HCT116 (cell line): ENCODE results near the gene DAP. TPM values are rescaled to one million over a fixed set of nuclear protein-coding genes. Genes with fewer than 3 reads are reported as not detected.

Experiments
- ATAC-seq: fragments of 200-7000 bp; cut with Tn5 transposase; 2 replicates; pipeline ENCODE4 v1.9.1; 2020; ENCODE audit warnings: mild to moderate bottlenecking, moderate library complexity
- BruUV-seq: library from RNA; stranded (reverse); fragments of 400-500 nt; replicated peaks from 2 replicates; lab custom pipeline; 2021; lab: Mats Ljungman, UMichigan
- CTCF ChIA-PET: fragments of 300-600 bp; sonication (Branson Sonifier 250); formaldehyde crosslinking; loops from one replicate; lab custom pipeline; 2021; ENCODE audit warnings: antibody characterized with exemption; lab: Charles Lee
- POLR2A ChIA-PET: fragments of 300-600, 350-600 bp; sonication (Branson Sonifier 250); formaldehyde crosslinking; loops from one replicate; lab custom pipeline; 2021; ENCODE audit warnings: antibody characterized with exemption; lab: Charles Lee
- RAD21 ChIA-PET, 2 experiments: fragments of 300-600 bp; sonication (Branson Sonifier 250); formaldehyde crosslinking; loops; one replicate each; lab custom pipeline; 2023; ENCODE audit warnings: low total read pairs in 2 of 2; ENCODE audit not compliant: uncharacterized antibody in 2 of 2, unreplicated experiment in 2 of 2, low non-redundant PET in 1 of 2; lab: Charles Lee
- DNase-seq: peaks from one replicate; pipeline ENCODE4 v3.0.0-alpha.2; 2010; ENCODE audit warnings: low read depth, low spot score
- H2AFZ ChIP-seq: fragments of 200-600 bp; shearing (Covaris generic), sonication (generic); 2 replicates; pipeline ENCODE4 v1.6.1; 2017; ENCODE audit warnings: low read depth, mixed run types, mixed read lengths, antibody characterized with exemption, low read length; ENCODE audit not compliant: poor library complexity, severe bottlenecking
- H3K27ac ChIP-seq: 2 replicates; pipeline ENCODE4 v1.5.1; 2012; ENCODE audit warnings: low read depth, low read length
- H3K27me3 ChIP-seq: fragments of 200-600 bp; sonication (generic); 2 replicates; pipeline ENCODE4 v1.6.1; 2016; ENCODE audit warnings: mixed run types, low read length, mixed read lengths; ENCODE audit not compliant: insufficient read depth
- H3K36me3 ChIP-seq, 2 experiments: fragments of 200-500 bp in 1 of 2; fragments of 200-600 bp in 1 of 2; sonication (Bioruptor generic) in 1 of 2; sonication (generic) in 1 of 2; 2 replicates each; pipeline versions ENCODE4 v1.5.1 to v1.6.1; 2014 to 2016; ENCODE audit warnings: low read length in 2 of 2, inconsistent platforms in 1 of 2, mixed read lengths in 1 of 2, mixed run types in 1 of 2; ENCODE audit not compliant: insufficient read depth in 2 of 2, control insufficient read depth in 1 of 2
- H3K4me1 ChIP-seq, 2 experiments: fragments of 200-600 bp in 1 of 2; sonication (generic) in 1 of 2; 2 replicates each; pipeline versions ENCODE4 v1.5.1 to v1.6.1; 2012 to 2017; ENCODE audit warnings: low read length in 2 of 2, inconsistent platforms in 1 of 2, mild to moderate bottlenecking in 1 of 2, mixed read lengths in 1 of 2, mixed run types in 1 of 2, moderate library complexity in 1 of 2; ENCODE audit not compliant: insufficient read depth in 2 of 2, control insufficient read depth in 1 of 2
- H3K4me2 ChIP-seq: fragments of 200-600 bp; sonication (generic); 2 replicates; pipeline ENCODE4 v1.6.1; 2017; ENCODE audit warnings: mixed run types, low read length, mixed read lengths
- H3K4me3 ChIP-seq, 2 experiments: fragments of 200-600 bp in 1 of 2; sonication (generic) in 1 of 2; replicated peaks in 1 of 2; 2 replicates each; pipeline ENCODE4 v1.5.1; 2011 to 2016; ENCODE audit warnings: low read length in 2 of 2, control low read depth in 1 of 2, low read depth in 1 of 2, mild to moderate bottlenecking in 1 of 2, mixed read lengths in 1 of 2, mixed run types in 1 of 2
- H3K79me2 ChIP-seq: fragments of 200-600 bp; sonication (generic); 2 replicates; pipeline ENCODE4 v1.6.1; 2017; ENCODE audit warnings: mild to moderate bottlenecking, mixed run types, low read length, moderate library complexity, mixed read lengths; ENCODE audit not compliant: insufficient read depth
- H3K9ac ChIP-seq: fragments of 200-600 bp; sonication (generic); 2 replicates; pipeline ENCODE4 v1.6.1; 2016; ENCODE audit warnings: low read length, mixed read lengths
- H3K9me2 ChIP-seq: fragments of 200-600 bp; sonication (generic), shearing (Covaris generic); 2 replicates; pipeline ENCODE4 v1.6.1; 2017; ENCODE audit warnings: mixed run types, mild to moderate bottlenecking, moderate library complexity; ENCODE audit not compliant: insufficient read depth
- H3K9me3 ChIP-seq, 2 experiments: fragments of 200-500 bp in 1 of 2; fragments of 200-600 bp in 1 of 2; sonication (Bioruptor generic) in 1 of 2; sonication (generic) in 1 of 2; 2 replicates each; pipeline ENCODE4 v1.6.1; 2014 to 2017; ENCODE audit warnings: low read length in 2 of 2, mixed read lengths in 2 of 2, inconsistent platforms in 1 of 2, low read depth in 1 of 2, mild to moderate bottlenecking in 1 of 2, mixed run types in 1 of 2, moderate library complexity in 1 of 2; ENCODE audit not compliant: control insufficient read depth in 1 of 2, insufficient read depth in 1 of 2
- H4K20me1 ChIP-seq: fragments of 200-600 bp; sonication (generic), shearing (Covaris generic); 2 replicates; pipeline ENCODE4 v1.6.1; 2017; ENCODE audit warnings: mixed run types, mild to moderate bottlenecking, moderate library complexity; ENCODE audit not compliant: insufficient read depth
- ATF3 ChIP-seq: IDR thresholded peaks from 2 replicates; pipeline ENCODE4 v1.6.1; 2012
- CBX3 ChIP-seq: IDR thresholded peaks from 2 replicates; pipeline ENCODE4 v1.6.1; 2012; ENCODE audit warnings: low read depth
- CEBPB ChIP-seq: IDR thresholded peaks from 2 replicates; pipeline ENCODE4 v1.6.1; 2012; ENCODE audit warnings: low read depth
- ELF1 ChIP-seq: IDR thresholded peaks from 2 replicates; pipeline ENCODE4 v1.6.1; 2012; ENCODE audit warnings: low read depth, borderline replicate concordance
- EZH2phosphoT487 ChIP-seq: fragments of 200-600 bp; IDR thresholded peaks from 2 replicates; pipeline ENCODE4 v1.6.1; 2018; ENCODE audit warnings: antibody characterized with exemption, borderline replicate concordance
- FOSL1 ChIP-seq: IDR thresholded peaks from 2 replicates; pipeline ENCODE4 v1.6.1; 2012; ENCODE audit warnings: low read depth
- JUND ChIP-seq: IDR thresholded peaks from 2 replicates; pipeline ENCODE4 v1.6.1; 2012
- MAX ChIP-seq: IDR thresholded peaks from 2 replicates; pipeline ENCODE4 v1.6.1; 2012
- POLR2A ChIP-seq: IDR thresholded peaks from 2 replicates; pipeline ENCODE4 v1.7.0; 2011; ENCODE audit warnings: borderline replicate concordance; ENCODE audit not compliant: insufficient read depth, insufficient read length; ENCODE audit errors: extremely low read depth
- RAD21 ChIP-seq: IDR thresholded peaks from 2 replicates; pipeline ENCODE4 v1.6.1; 2012; ENCODE audit warnings: low read depth, mild to moderate bottlenecking
- SIN3A ChIP-seq: IDR thresholded peaks from 2 replicates; pipeline ENCODE4 v1.6.1; 2012; ENCODE audit warnings: low read depth
- SRF ChIP-seq: IDR thresholded peaks from 2 replicates; pipeline ENCODE4 v1.6.1; 2012; ENCODE audit warnings: low read depth
- ZFX ChIP-seq: fragments of 450-650 bp; IDR thresholded peaks from 2 replicates; pipeline ENCODE4 v1.6.1; 2017
- intact Hi-C: fragments of 100-400 bp; cut with micrococcal nuclease; formaldehyde crosslinking; loops from 2 replicates; pipeline ENCODE4 v1.10.0; 2022
- total RNA-seq: library from RNA; stranded (reverse); gene quantifications from one replicate; pipeline ENCODE4 v1.2.1, GENCODE V29; 2021; ENCODE audit not compliant: unreplicated experiment

The DAP gene
- total RNA-seq, 1 experiment from 2014 or later: 59.1 TPM

DNA sequence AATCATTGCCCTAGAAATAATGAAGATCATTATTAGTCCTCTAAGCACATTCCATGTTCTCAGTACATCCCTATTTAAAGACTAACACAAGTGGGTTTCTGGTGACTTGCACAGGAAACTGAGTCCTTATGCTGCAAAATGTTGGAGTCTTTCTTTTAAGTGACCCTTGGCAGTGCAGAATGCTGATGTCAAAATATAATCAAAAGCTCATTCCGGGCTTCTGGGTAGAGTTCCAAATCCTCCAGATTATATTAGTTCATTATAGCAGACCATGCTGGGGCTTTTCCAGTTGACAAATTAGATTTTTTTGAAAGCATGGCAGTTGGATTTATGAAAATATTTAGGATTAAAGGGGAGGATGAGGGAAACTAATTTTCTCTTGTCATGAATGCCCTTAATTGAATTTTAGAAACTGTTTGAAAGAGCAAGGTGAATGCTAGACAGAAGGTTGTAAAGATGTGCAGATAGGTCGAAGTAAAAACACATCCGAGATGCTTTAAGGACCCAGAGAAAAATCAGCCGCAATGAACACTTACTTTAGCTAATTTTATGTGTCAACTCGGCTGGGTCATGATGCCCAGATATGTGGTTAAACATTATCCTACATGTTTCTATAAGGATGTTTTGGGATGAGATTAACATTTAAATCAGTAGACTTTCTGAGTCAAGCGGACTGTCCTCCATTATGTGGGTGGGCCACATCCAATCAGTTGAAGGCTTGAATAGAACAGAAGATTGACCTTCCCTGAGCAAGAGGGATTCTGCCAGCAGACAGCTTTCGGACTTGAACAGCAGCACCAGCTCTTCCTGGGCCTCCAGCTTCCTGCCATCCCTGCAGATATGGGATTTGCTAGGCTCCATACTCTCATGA is 88.7 kb downstream of the DAP start:
- Histone ChIP-seq H3K4me3 (no peak overlapping the region), H3K9me2 (no peaks in the 10 kb centered on the region), H3K4me2 (no peak overlapping the region), H3K36me3 (no peaks in the 10 kb centered on the region), H3K9ac (no peak overlapping the region), H3K27ac (no peak overlapping the region), H3K27me3 (no peaks in the 10 kb centered on the region), H3K79me2 (no peaks in the 10 kb centered on the region), H3K9me3 (no peaks in the 10 kb centered on the region), H2AFZ (no peak overlapping the region), H3K4me1 (peaks cover 0 to 19% of the 10 kb centered on the region in 2 experiments; a peak in 2 of 4 replicates), H4K20me1 (no peaks in the 10 kb centered on the region)
- ChIA-PET POLR2A (no interaction called here), CTCF (no interaction called here), RAD21 (no interaction called here)
- ATAC-seq: no peak
- BruUV-seq: no TSS peak
- DNase-seq: no peak
- intact Hi-C loops: no loop called here
- no peak for TF ChIP-seq CEBPB
- TF ChIP-seq ATF3: no peak
- TF ChIP-seq EZH2phosphoT487: no peak
- TF ChIP-seq CBX3: no peak
- TF ChIP-seq SRF: no peak
- no peak for TF ChIP-seq FOSL1
- no peak for TF ChIP-seq MAX
- no peak for TF ChIP-seq JUND
- no peak for TF ChIP-seq ZFX
- TF ChIP-seq ELF1: no peak
- no peak for TF ChIP-seq RAD21
- TF ChIP-seq SIN3A: no peak
- no peak for TF ChIP-seq POLR2A
